GM19452 (cell line): ENCODE measurements around the gene PRSS12.
A peak's percentile ranks its signal among the peaks of the same experiment; 100 is the strongest.
"Not testable (repeated sequence)": the region's sequence is repeated elsewhere in the genome, so short reads cannot be mapped to it uniquely, and the experiment has no call there.

ENCODE experiments used
- ATAC-seq: cut with Tn5 transposase; IDR thresholded peaks from one replicate; pipeline ENCODE4 v1.9.1; 2021; ENCODE audit not compliant: unreplicated experiment

PRSS12 gene

DNA sequence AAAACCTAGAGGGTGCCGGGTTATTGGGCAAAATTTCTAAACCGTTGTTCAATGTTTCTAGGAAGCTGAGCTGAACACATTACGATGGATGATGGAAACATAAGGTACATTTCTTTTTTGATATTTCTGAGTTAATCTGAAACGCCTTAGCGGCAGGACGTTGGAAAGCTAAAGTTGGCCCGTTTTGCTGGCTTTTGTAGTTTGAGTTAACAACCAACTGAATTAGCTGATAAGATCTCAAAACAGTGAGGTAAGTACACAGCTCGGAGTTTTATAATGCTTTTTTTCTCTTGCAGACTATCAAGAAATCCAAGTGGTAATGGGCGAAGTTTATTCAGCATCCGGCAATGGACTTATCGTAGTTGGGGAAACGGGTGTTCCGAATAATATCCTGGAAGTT, 73.5 kb downstream of the PRSS12 start:
- no peak for ATAC-seq

DNA sequence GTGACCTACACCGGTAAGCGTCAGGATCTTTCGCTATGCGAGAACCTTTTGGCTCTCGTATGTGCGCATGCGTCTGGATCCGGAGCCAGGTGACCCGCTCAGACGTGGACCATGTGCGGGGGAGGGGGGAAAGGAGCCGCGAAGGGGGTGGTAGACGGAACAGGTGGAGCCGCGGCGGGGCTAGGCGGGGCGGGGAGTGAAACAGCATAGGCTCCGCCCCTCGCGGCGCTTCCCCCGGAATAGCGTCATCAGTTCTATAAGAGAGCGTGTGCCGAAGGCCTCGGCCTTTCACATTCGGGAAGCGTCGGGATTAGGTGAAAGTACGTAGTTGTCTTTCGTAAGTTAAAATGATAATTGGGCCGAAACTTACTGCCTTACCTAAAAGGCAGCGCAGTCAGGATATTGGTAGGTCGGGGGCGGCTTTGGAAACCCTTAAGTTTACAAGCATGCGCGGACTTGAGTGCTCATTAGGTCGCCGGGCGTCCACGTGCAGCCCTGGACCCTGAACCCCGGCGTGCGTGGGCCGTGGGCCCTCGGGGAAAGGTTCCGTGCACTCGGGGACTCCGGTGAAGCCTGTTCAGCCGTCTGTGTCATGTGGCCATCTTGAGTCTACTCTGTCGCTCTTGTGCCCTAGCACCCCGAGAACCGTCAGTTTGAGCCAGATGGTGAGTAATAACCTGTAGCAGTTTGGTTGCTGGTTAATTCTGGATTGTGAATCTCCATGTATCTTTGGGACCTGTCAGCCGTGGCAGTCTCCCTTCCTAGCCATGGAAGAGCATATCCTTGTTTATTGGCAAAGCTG, 74.1 kb downstream of the PRSS12 start:
- ATAC-seq, result peak; percentile 84

DNA sequence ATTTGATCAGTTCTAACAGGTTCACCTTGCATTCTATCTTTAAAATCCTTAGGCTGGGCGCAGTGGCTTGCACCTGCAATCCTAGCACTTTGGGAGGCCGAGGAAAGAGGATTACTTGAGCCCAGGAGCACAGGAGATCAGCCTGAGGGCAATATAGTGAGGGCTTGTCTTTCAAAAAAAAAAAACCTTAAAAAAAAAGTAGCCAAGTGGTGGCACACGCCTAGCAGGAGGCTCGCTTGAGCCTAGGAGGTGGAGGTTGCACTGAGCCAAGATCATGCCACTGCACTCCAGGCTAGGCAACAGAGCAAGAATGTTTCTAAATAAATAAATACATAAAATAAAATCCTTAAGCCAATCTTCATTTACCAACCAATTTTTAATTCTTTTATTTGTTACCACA, 75.6 kb downstream of the PRSS12 start:
- no peak for ATAC-seq

DNA sequence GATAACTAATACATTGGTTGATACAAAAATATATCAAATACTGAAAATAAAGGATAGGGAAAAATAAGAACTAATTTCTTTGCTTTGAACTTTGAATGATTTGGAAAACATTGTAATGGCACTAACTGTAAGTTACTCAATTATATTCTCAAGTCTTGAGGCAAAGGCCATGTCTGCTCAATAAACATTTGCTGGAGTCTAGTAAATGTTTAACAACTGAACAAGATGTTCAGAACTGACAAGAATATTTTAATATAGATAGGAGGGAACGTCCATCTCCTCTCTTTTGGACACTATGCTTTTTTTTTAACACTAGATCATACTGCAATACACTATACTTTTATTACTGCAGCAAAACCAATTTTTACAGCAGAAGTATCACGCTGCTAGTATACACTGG, 76.2 kb downstream of the PRSS12 start:
- no peak for ATAC-seq

DNA sequence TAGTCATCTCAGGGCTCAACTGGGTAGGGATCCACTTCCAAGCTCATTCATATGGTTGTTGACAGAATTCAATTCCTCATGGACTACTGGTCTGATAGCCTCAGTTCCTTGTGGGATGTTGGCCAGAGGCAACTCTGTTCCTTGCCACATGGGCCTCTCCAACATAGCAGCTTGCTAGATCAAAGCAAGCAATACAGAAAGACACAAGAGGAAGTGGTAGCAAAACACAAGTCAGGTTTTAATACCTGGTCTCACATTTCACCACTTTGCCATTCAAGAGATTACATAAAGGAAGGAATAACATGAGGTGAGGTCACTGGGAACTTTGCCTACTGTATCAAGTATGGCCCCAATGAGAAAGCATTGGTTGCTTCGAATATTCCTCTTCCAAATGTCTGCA, 79.2 kb downstream of the PRSS12 start:
- no peak for ATAC-seq

DNA sequence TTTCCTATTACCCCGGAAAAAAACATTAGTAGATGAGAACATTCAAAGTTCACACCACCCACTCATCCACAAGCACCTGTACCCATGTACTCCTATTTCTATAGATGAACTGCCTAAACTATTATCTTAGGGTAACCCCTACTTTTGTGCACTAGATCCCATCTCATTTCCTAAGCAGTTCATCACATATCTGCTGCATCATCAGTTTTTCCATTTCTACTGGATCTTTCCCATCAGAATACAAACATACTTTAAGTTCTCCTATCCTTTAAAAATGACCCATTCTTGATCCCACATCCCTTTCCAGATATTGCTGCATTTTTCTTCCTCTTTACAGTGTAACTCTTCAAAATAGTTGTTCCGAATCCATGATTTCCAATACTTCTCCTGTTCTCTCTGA, 81.0 kb downstream of the PRSS12 start:
- ATAC-seq, result no peak

DNA sequence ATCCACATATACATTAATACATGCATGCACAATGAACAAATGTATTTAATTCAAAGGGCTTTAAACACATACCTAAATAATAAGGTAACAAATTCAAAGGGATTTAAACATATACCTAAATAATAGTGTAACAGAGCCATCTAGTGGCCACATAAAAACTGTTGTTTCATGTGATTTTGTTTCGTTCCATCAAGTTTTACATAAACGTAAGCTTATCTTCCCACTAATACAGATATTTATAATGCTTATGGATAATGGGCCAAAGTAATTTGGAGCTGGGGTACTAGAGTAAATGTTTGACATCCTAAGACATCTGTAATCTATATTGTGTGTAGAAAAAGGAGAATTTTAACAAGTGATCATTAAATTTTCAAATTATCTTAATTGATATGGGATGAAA, 82.3 kb downstream of the PRSS12 start:
- ATAC-seq, result peak; percentile 49

DNA sequence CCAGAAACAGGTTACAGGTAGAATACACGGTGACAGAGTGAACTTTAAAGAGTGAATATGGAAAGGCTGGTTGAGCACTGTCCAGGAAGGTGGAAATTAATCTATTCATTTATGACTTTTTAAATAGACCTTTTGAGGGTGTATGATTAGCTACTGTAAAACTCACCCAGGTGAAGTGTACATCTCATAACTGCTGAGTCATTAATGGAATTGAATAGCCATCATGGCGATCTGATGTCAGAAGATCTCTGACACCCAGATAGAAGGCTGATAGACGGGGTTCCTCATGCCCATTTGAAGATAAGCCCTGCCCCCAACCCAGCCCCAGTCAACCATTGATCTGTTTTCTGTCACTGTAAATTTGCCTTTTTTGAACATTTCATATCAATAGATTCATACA, 84.0 kb downstream of the PRSS12 start:
- ATAC-seq, result no peak

DNA sequence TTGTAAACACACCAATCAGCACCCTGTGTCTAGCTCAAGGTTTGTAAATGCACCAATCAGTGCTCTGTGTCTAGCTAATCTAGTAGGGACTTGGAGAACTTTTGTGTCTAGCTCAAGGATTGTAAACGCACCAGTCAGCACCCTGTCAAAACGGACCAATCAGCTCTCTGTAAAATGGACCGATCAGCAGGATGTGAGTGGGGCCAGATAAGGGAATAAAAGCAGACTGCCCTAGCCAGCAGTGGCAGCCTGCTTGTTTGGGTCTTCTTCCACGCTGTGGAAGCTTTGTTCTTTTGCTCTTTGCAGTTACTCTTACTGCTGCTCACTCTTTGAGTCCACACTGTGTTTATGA, 86.7 kb downstream of the PRSS12 start:
- ATAC-seq, result not testable (repeated sequence)

DNA sequence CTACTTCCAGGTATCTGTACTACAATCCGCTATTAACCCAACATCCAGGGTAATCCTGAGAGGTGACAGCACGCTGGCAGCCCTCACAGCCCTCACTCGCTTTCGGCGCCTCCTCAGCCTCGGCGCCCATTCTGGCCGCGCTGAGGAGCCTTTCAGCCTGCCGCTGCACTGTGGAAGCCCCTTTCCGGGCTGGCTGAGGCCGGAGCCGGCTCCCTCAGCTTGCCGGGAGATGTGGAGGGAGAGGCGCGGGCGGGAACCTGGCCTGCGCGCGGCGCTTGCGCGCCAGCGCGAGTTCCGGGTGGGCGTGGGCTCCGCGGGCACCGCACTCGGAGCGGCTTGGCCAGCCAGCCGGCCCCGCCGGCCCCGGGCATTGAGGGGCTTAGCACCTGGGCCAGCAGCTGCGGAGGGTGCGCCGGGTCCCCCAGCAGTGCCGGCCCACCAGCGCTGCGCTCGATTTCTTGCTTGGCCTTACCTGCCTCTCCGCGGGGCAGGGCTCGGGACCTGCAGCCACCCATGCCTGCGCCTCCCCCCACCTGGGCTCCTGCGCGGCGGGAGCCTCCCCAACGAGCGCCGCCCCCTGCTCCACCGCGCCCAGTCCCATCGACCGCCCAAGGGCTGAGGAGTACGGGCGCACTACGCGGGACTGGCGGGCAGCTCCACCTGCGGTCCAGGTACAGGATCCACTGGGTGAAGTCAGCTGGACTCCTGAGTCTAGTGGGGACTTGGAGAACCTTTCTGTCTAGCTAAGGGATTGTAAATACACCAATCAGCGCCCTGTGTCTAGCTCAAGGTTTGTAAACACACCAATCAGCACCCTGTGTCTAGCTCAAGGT, 87.3 kb downstream of the PRSS12 start:
- ATAC-seq, result peak; percentile 46

DNA sequence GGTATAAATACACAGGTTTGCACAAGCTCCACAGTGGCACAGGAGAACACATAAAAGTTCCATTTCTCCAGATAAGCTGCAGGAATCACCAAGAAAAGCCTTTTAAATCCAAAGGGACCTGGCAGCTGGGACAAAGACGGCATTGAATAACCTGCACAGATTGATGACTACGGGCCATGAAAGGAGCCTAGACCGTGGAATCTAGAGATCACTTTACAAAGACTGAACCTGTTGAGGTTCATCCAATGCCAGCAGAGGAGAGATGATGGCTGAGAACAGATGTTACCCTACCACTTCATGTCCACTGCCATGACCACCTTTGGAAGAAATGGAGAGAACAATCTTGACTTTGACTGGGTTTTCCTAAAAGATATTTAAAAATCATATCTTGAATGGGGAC, 88.7 kb downstream of the PRSS12 start:
- ATAC-seq, result no peak

DNA sequence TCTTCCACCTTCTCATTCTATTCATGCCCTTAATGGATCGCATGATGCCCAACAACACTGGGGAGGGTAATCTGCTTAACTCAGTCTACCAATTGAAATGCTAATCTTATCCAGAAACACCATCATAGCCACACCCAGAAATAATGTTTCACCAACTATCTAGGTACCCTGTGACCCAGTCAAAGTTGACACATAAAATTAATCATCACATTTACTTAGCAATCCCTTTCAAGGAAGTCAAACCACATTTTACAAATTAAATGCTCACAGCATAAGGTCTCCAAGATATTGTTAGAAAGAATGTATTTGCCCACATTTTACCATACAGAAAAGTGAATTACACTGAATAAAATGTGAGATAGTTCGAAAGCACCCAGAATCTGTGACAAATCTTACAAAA, 92.5 kb downstream of the PRSS12 start:
- ATAC-seq, result no peak

DNA sequence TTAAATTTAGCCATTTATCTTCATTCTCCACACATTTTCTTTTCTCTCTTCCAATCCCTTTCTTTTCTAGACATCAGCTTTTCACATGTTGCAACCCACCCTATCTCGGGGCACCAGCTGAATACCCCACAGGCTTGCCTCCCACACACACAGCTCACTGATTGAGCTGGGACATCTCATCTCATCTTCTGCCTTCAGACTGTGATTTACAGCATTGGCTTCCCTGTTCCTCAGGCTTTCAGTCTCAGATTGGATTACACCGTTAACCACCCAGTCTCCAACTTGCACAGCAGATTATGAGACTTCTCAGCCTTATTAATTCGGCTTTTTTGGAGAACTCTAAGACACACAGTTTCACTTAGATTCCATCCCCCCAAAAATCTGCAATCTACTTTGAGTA, 93.7 kb downstream of the PRSS12 start:
- no peak for ATAC-seq

DNA sequence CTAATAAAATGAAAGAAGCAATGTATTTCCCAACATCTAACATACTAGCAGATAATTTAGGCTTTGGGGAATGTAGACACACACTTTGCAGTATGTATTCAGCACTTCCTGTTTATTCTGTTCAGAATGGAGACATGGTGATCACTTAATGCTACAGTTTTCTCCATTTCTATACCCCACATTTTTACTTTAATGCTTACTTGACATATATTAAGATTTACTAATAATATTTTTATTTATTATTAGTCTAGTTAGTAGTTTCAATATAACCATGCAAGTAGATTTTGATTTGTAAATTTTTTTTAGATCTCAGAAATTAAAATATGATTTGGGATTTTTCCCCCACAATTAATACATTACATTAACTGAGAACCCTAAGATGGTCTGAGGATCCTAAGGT, 98.4 kb downstream of the PRSS12 start:
- no peak for ATAC-seq

DNA sequence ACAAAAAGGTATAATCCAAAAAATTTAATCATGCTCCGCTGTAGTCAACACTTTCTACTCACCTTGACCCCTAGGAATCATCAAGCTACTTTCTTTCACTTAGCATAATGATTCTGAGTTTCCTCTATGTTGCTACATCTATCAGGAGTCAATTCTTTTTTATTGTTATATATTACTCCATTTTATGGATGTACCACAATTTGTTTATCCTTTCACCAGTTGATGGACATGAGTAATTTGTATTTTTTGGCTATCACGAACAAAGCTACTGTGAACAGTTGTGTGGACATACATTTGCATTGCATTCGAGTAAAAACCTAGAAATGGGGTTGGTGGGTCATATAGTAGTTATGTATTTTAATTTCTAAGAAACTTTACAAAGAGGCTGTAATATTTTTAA, 102.9 kb downstream of the PRSS12 start:
- no peak for ATAC-seq

DNA sequence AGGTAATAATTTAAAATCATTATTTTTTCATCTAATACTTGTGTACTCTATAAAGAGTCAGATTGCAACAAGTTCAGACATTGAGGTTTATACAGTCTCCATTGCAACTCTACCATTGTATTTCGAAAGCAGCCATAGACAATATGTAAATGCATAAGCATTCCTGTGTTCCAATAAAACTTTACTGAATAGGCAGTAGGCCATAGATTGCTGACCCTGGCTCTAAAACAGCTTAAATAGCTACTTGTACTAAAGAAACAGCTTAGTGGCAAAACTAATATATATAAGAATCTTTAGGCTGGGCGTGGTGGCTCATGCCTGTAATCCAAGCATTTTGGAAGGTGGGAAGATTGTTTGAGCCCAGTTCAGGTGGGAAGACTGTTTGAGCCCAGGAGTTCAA, 115.3 kb downstream of the PRSS12 start:
- no peak for ATAC-seq

DNA sequence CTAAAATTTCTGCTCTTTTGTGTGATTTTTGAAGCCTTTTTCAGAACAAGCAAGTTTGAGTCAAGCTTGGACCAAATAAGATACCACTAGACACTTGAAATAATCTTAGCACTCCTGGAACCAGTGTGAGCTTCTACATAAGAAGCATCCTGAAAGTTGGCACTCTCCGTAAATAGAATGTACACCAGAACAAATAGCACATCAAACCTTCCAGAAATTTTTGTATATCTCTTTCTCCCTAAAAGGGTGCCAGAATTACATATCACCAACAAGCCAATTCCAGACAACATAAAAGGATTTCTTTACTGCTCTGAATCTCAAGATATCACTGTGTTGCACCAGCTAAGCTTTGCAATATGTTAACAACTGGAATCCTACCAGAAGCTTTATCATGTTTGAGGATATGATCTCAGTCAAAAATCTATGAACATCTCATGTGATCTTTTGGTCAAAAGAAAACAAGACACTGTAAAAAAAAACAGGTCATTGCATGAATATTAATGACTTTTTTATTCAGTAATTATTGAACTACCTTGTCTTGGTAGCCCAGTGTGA, 117.2 kb downstream of the PRSS12 start:
- ATAC-seq, result no peak
